GM19397 (cell line): ENCODE data around the gene SPSB4.
"Not testable (repeated sequence)": the region's sequence is repeated elsewhere in the genome, so short reads cannot be mapped to it uniquely, and the experiment has no call there.

ENCODE experiments used
- ATAC-seq: cut with Tn5 transposase; IDR thresholded peaks from one replicate; pipeline ENCODE4 v1.9.1; 2021; ENCODE audit warnings: mild to moderate bottlenecking, moderate library complexity; ENCODE audit not compliant: unreplicated experiment

SPSB4 gene

DNA sequence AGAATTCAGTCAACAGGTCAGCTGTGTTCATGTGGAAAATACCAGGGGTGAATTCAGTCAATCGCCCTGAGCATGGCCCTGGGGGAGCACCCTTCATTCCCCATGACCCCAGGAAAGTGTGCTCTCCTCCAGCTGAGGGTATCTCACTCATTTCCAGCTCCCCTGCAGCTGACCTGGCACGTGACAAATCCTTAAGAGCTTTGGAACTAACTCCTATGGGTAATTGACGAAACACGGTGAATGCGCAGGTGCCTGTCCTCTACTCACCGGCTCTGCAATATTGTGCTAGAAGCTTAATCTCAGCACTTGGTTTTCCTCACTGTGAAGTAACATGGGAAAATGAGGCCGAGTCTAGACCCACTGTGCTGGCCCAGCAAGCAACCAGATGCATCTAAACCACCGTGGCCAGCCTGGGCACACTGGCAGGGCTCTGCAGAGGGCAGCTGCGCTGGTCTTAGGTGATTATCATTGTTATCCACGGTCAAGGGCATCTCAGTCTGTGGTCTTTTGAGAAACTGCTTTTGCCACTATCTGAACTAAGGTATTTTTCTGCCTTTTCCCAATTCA, 63.1 kb downstream of the SPSB4 start:
- ATAC-seq: no peak

DNA sequence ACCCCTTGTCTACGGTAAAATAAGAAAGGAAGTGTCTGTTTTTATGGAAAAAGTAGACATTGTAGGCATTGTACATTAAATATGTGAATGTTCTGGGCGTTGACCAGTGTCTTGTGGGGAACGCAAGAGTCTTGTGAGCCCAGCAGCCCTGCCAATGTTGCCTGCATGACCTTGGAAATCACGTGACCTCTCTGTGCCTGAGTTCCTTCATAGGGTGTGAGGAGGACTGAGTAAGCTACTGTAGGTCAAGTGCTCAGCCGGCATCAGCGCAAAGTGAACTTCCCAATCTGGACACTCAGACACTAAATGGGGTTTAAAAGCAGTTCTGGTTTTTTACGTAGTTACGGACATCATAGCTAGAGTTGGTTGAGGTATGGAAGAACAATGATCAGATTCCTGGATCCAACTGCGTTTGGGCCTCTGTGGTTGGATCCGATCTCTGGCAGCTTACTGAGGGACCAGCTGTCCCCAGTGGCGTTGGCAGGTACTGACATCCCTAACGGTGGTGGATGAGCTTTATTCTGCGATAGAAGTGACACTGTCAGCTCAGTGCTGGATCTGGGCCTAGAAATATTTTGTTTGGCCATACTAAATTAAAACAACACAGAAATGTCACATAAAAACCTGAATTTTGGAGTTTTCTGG, 63.8 kb downstream of the SPSB4 start:
- ATAC-seq: no peak

DNA sequence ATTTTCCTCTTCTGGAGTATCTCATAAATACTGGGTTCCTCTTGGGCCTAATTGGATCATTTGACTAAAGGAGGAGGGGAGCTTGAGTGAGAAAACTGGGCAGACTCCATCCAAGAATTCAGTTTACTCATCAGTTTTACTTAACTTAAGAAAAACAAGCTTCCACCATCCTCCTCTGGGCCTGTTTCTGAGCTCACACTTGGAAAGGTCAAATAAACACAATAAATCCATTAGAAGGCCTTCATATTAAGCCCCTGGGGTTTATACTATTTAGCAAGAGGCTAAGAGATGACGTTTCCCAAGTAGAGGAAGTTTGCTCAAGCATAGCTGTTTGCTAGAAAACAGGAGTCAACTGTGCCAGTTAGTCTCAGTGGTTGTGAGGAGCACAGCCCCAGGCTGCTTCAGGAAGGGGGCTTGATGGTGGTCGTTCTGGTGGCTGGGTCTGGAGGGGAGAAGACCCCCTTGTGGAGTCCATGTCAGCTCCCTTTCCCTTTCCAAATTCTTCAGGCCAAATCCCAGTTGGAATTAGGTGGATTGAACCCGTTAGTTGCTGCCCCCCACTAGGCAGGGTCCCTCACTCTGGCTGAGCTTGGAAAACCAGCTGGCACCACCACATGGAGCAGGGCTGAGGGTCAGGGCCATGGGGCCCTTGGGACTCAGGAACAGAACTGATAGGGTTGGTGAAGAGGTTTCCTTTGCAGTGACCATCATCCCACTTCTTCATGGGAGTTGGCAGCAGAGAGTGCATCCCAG, 64.8 kb downstream of the SPSB4 start:
- no peak for ATAC-seq

DNA sequence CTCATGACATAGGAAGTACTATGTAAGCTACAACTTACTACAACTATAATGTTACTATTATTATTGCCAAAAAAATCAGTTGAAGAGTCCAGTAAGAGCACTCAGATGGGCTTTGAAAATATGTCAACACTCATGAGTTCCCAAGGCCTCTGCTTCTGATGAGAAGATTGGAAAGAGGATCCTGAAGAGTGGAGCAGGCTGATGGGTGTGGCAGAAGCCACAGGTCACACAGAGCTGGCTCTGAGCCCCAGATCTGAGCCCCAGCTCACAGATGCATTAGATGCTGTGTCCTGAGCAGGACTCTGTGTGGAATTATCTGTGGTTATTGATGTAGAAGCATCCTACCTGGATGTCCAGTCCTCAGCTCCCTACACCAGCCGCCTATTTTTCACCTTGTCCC, 65.6 kb downstream of the SPSB4 start:
- no peak for ATAC-seq

DNA sequence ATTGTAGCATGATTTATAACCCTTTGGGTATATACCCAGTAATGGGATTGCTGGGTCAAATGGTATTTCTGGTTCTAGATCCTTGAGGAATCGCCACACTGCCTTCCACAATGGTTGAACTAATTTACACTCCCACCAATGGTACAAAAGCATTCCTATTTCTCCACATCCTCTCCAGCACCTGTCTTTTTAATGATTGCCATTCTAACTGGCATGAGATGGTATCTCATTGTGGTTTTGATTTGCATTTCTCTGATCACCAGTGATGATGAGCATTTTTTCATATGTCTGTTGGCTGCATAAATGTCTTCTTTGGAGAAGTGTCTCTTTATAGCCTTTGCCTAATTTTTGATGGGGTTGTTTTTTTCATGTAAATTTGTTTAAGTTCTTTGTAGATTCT, 66.8 kb downstream of the SPSB4 start:
- not testable (repeated sequence) for ATAC-seq

DNA sequence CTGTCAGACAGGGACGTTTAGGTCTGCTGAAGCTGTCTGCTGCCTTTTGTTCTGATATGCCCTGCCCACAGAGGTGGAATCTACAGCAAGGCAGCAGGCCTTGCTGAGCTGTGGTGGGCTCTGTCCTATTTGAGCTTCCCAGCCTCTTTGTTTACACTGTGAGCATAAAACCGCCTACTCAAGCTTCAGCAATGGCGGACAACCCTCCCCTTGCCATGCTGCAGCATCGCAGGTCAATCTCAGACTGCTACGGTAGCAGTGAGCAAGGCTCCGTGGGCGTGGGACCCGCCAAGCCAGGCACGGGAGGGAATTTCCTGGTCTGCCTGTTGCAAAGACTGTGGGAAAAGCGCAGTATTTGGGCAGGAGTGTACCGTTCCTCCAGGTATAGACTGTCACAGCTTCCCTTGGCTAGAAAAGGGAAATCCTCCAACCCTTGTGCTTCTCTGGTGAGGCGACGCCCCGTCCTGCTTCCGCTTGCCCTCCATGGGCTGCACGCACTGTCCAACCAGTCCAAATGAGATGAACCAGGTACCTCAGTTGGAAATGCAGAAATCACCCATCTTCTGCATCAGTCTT, 71.4 kb downstream of the SPSB4 start:
- ATAC-seq: no peak

DNA sequence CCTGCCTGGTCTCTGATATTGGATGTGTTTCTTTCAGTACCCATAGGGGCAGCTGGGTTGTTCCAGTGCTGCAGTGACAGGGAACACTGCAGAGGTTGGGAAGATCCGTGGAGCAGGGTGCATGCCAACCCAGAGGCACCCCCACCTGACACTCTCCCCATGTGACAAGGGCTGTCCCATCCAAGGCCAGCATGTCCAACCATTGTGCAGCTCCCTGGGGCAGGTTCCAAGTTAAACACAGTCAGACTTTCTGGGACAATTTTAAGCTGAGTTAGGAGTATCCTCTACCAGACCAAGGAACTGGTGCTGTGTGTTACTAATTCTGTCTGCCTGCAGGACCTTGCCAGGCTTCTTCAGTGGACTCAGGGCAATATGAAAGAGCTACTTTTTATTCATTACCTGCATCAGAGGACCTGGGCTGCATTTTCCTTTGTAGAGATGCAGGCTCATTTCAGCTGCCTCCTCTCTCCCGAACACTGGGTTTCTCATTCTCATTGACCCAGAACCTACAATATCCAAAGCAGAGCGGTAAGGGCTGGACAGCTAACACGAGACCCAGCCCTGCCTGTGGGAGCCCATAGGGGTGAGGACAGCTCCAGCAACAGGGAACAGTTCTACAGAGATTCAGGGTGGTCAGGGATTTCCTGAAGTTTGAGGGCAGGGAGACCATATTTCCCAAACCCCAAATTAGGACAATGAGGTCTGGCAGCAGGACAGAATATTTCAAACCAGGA, 72.7 kb downstream of the SPSB4 start:
- ATAC-seq: no peak

DNA sequence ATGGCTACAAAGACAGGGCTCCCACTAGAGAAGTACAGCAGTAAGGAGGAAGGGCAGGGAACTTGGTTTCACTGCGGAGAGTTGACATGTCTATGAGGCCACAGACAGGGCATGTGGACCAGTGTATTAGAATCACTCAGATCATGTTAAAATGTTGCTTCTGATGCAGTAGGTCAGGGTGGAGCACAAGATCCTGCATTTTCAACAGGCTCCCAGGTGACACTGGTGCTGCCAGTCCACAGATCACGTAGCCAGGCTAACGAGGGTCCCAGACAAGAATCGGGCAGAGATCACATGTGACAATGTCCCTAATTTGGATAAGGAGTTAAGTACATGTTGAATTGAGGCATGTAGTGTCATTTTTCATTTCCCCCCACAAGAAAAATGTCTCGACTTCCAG, 73.6 kb downstream of the SPSB4 start:
- ATAC-seq: no peak

DNA sequence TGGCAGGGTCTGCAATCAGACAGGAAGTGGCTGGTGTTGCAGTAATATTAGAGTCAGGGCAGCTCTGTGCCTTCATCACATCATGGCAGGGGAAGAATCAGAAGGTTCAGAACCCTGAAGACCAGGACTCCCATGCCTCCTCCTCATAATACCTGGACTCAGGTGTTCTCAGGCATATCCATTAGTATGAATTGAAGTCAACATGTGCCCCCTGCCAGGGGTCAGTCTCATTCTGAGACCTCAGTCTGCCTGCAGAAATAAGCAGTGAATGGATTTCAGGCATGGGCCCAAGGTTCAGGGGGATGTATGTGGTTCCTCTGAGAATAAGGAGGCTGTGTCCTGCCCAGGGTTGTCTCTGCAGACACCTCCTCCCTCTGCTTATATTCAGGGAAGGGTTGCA, 74.2 kb downstream of the SPSB4 start:
- ATAC-seq: no peak

DNA sequence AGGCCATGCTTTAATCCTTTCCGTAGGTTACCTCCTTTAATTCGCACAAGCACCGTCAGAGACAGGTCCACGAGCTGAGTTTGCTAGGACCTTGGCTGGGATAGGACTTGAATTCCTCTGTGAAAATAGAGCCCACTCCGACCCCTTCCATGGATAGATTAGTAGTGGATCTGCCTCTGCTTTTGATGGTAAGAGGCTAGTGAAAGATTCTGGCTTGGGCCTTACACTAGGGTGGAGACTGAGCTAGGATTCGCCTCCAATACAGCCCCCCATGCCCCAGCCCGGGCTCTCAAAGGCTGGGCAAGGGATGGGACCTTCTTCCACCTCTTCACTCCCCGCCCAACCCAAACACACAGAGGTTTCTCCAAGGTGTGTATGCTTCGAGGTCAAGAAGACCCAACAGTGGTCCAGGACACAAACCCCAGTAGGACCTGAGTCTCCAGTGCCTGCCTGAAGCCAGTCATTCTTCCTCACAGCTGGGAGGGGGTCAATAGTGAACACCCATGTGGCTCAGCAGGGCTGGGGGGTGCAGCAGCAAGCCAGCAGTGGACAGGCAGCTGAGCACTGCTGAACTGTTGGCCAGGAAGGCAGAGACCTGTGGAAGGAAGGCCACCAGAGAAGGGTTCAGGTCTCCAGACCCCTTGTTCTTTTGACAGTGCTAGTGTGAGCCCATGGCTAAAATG, 75.7 kb downstream of the SPSB4 start:
- ATAC-seq: no peak

DNA sequence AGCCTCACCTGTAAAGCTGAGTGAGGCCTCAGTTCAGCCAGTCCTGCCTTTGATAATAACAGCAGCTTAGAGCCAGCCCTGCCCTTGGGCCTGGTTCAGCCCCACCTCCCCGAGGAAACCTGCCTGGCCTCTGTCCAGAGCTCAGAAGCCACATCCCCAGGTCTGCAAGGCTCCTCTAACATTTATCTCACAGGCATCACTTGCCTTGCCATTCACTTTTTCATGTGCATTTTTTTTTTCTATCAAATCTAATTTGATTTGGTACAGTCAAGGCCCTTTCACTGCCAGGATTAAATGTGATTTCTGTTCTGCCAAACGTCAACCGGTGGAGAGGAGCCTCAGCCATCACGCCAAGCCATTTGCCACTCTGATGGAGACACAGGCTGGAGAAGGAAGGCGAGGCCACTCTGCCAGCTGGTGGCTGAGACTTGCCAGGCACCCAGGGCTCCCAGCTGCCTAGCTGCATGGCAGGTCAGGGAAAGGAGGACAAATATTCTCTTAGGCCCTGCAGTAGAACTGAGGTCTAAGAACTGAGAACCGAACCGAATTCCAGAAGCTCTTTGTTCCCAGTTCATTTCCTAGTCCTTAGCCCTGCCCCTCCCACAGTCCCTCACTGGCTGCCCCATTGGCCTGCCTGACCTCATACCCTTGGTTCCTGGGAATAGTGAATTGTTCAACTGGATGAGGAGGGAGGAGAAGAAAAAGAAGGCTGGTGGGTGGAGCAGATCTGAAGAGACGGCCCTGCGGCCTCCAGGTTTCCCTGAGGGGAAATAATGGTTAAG, 76.4 kb downstream of the SPSB4 start:
- no peak for ATAC-seq

DNA sequence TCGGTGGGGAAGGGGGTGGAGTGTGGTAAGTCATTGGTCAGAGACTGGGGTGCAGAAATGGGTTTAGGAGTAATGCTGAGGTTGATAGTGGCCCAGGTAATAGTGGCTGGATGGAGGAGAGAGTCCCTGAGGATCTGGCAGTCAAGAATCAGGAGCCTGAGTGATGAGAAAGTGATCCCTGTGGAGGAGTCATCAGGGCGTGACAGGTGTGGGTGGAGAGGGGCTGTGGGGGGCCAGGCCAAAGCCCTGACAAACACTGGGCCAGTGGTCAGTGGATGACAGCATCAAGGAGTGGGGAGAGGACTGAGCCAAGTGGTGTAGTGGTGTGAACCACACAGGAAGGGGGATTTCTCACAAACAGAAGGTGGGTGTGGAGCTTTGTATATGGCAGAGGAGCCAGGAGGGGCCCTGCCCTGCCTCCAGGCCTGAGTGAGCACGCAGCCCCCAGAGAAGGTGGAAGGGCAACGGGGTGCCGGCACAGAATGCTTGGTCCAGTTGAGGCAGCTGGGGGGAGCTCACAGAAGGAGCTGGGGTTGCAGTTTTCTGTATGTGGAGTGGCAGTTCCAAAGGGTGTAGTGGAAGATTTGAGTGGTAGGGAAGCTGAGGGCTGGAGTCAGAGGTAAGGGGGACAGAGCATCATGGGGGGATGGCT, 77.1 kb downstream of the SPSB4 start:
- ATAC-seq: no peak

DNA sequence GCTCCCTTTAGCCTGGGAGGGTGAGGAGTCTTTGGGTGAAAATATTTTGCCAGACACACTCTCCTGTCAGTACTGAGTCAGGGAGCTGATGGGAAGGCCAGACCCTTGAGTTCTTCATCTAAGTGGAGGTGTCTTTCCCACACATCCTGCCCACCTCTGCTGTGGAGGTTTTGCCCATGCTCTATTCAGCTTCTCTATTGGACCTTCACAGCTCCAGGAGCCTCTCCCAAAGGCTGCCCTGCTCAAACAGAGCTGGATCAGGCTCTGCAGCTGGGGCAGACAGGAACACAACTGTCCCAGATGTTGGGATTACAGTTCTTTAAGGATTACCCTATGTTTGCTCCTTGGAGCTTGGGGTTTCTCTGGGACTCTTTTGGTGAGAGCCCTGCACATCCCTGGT, 77.9 kb downstream of the SPSB4 start:
- no peak for ATAC-seq

DNA sequence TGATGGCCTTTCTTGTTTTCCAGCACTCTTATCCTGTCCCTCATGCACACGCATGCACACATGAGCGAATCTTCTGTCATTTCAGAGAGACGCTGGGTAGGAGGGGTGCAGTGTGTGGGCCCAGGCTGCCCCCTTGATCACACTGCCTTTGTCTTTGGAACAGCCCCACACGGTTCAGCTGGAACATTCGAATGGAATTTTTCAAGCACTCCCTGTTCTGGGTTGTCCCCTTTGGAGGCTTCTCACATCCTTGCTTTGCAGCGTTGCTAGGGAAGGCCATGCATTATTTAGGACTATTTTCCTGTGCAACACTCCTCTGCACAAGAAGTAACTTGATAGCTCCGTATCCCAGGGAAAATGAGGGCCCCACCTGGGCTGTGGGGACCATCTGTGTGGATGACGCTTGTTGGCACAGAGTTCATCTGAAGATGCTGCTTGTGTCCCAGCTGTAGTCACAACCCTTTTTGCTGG, 78.4 kb downstream of the SPSB4 start:
- ATAC-seq: no peak

DNA sequence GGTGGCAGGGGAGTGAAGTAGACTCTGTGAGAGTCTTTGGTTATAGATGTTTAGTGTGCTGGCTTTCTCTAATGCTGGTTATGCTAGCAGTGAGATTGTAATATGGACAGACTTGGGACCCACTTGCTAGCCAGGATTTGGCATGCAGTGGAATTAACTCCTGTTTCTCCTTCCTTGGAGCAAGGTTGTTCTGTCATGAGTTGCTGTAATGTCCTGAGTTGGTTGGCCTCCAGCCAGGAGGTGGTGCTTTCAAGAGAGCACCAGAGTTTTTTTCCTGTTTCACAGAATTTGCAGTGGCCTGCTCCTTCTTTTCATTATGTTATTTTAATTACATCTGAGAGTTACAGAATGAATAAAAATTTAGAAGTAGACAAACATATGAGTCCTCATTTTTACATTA, 92.4 kb downstream of the SPSB4 start:
- ATAC-seq: no peak

DNA sequence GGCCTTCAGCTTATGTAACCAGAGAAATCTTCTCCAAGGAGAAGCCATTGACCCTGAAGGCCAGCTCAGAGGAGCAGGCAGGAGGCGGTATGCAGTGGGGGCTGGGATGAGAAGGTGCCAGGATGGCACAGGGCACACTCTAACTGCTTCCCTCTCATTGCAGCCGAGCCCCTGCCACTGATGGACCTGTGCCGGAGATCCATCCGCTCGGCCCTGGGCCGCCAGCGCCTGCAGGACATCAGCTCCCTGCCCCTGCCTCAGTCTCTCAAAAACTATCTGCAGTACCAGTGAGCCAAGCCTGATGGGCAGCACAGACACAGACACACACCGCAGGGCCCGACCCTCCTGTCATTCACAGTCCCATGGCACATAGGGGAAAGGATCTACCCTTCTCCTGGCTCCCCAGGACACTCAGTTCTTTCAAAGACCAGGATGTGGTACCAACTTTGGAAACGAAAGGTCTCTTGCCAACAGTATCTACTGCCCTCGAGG, 95.9 kb downstream of the SPSB4 start:
- no peak for ATAC-seq

DNA sequence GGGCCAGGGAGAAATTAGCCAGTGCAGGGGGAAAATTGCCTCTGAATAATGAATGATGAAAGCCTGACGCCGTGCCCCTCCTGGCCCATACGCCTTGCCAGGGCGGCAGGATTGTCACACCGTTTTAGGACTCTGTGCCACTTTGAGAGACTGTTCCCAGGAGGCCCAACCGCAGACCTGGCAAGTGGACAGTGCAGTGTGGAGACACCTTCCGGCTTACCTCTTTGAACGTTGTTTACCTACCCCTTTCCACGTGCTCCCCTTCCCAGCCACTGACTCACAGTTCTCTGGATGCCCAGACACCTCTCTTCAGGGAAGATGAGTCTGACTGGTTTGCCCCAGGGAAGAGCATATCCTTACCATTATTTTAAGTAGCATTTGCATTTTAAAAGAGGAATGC, 96.5 kb downstream of the SPSB4 start:
- ATAC-seq: no peak

DNA sequence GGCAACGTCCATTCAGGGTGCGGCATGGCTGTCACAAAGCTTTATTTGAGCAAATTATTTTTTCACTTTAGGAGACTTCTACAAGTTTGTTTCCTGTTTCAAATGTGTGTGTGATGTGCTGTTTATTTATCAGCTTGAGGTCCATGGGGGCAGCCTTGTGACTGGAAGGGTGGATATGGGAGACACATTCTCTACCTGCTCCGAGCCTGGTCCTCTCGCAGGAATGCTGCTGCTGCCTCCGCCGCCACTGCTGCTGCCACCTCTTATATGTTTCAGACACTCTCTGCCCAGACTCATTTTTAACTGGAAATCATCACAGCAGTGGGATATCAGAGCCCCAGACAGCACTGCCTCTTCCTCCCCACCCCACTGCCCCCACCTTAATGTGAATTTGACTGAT, 97.0 kb downstream of the SPSB4 start:
- ATAC-seq: no peak

DNA sequence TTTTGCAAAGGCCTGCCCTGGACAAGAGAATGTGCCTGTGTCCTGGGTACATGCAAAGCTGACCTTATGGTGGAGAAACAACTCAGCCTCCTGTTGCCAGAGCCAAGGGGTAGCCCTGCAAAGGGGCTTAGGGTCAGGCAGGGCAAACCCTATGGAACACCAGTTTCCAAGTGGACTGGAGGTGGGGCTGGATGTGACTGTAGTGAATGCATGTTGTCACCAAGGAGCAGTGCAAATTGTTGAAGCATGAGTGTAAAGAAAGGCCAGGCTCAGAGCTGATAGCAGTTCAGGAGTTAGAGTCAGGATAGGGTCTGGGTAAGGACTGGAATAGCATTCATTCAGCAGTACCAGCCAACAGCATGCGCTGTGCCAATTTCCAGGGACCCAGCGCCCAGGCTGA, 97.6 kb downstream of the SPSB4 start:
- no peak for ATAC-seq
